ENCODE results near the gene RNF38.

DNA sequence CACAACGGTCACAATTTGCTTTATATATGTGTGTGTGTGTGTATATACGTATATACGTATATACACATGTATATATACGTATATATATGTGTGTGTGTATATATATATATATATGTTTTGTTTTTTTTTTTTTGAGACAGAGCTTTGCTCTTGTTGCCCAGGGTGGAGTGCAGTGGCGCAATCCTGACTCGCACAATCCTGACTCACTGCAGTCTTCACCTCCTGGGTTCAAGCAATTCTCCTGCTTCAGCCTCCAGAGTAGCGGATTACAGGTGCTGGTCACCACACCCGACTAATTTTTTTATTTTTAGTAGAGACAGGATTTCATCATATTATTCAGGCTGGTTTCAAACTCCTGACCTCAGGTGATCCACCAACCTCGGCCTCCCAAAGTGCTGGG is 3.1 kb downstream of the RNF38 start:
- TF ChIP-seq POLR2A (IDR thresholded peaks at IDR 0.05) (no peak), POLR2AphosphoS5 (IDR thresholded peaks at IDR 0.05) (no peak)
- TF ChIP-seq, protein P1, sequence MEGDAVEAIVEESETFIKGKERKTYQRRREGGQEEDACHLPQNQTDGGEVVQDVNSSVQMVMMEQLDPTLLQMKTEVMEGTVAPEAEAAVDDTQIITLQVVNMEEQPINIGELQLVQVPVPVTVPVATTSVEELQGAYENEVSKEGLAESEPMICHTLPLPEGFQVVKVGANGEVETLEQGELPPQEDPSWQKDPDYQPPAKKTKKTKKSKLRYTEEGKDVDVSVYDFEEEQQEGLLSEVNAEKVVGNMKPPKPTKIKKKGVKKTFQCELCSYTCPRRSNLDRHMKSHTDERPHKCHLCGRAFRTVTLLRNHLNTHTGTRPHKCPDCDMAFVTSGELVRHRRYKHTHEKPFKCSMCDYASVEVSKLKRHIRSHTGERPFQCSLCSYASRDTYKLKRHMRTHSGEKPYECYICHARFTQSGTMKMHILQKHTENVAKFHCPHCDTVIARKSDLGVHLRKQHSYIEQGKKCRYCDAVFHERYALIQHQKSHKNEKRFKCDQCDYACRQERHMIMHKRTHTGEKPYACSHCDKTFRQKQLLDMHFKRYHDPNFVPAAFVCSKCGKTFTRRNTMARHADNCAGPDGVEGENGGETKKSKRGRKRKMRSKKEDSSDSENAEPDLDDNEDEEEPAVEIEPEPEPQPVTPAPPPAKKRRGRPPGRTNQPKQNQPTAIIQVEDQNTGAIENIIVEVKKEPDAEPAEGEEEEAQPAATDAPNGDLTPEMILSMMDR (IDR thresholded peaks at IDR 0.05) = no peak

Data from prostate gland (tissue), 2 donors.